Measurements from ENCODE around the gene PRKG1. TPM values are rescaled to one million over a fixed set of nuclear protein-coding genes. Genes with fewer than 3 reads are reported as not detected.

Gene PRKG1
- total RNA-seq, 1 donor: 19.5 TPM

DNA sequence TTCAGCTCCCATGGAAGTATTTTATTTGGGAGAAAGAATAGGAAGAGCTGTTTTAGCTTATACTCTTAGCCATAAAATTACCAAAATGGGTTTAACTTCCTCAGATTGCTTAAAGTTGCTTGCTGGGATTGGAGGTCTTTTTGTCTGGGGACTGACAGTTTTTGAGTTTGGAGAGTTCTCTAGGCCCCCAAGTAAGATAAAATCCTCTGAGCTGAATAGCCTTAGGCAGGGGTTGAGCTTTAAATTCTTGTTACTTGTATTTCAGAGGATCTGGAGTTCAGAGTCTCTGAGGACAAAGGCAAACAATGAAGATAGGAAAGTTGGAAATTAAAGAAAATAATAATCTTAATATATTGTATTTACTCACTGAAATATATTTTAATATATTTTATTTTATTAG, 945.4 kb downstream of the PRKG1 start:
- no peaks in the 10 kb centered on the region for H3K27me3 ChIP-seq (ENCODE audit: insufficient read depth, low read length)
- H3K4me3 ChIP-seq (ENCODE audit: insufficient read depth, low read length): no peak overlapping the region
- TF ChIP-seq CTCF (IDR thresholded peaks at IDR 0.05; ENCODE audit: extremely low read depth, low read depth, low read length): no peak
- H2AFZ ChIP-seq (ENCODE audit: low read length): no peak overlapping the region
- no peaks in the 10 kb centered on the region for H3K36me3 ChIP-seq (ENCODE audit: insufficient read depth, low read length)
- no peak overlapping the region for H3K27ac ChIP-seq (ENCODE audit: low read depth, low read length)
- H3K9me3 ChIP-seq (ENCODE audit: low read depth, low read length): no peaks in the 10 kb centered on the region
- no peaks in the 10 kb centered on the region for H3K79me2 ChIP-seq (ENCODE audit: insufficient read depth, low read length)
- no peak for DNase-seq (ENCODE audit: insufficient read length, low spot score, missing footprints)
- no peaks in the 10 kb centered on the region for H4K20me1 ChIP-seq (ENCODE audit: insufficient read depth, low read length)
- no peak overlapping the region for H3K4me2 ChIP-seq (ENCODE audit: insufficient read depth, low read length)
- no peaks in the 10 kb centered on the region for H3K4me1 ChIP-seq (ENCODE audit: insufficient read depth, low read length)

GRCh38 chr10:52020173-52020572, 945.9 kb downstream of the PRKG1 start:
- H4K20me1 ChIP-seq (ENCODE audit: insufficient read depth, low read length): no peaks in the 10 kb centered on the region
- H3K27ac ChIP-seq (ENCODE audit: low read depth, low read length): no peak overlapping the region
- no peak for DNase-seq (ENCODE audit: insufficient read length, low spot score, missing footprints)
- H3K4me2 ChIP-seq (ENCODE audit: insufficient read depth, low read length): no peak overlapping the region
- H3K4me3 ChIP-seq (ENCODE audit: insufficient read depth, low read length): no peak overlapping the region
- H2AFZ ChIP-seq (ENCODE audit: low read length): no peak overlapping the region
- no peak for TF ChIP-seq CTCF (IDR thresholded peaks at IDR 0.05; ENCODE audit: extremely low read depth, low read depth, low read length)
- H3K36me3 ChIP-seq (ENCODE audit: insufficient read depth, low read length): no peaks in the 10 kb centered on the region
- no peaks in the 10 kb centered on the region for H3K79me2 ChIP-seq (ENCODE audit: insufficient read depth, low read length)
- no peaks in the 10 kb centered on the region for H3K27me3 ChIP-seq (ENCODE audit: insufficient read depth, low read length)
- H3K9me3 ChIP-seq (ENCODE audit: low read depth, low read length): no peaks in the 10 kb centered on the region
- H3K4me1 ChIP-seq (ENCODE audit: insufficient read depth, low read length): no peaks in the 10 kb centered on the region

DNA sequence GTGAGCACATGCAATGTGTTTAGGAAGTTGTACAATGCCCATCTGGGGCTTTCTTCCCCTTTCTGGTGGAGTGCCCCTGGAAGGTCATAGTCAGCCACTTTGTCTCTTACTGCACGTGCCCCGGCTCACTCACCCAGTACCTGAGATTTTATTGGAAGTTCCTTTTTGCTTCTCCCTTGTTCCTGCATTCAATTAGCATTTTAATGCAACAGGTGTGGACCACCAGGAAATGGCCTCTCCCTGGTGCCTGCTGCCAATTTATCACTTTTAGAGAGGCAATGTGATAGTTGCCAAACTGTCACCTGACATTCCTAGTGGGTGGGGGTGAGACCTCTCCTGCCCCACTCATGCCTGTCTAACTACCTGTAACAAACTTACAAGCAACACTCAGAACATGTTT, 946.4 kb downstream of the PRKG1 start:
- no peaks in the 10 kb centered on the region for H4K20me1 ChIP-seq (ENCODE audit: insufficient read depth, low read length)

DNA sequence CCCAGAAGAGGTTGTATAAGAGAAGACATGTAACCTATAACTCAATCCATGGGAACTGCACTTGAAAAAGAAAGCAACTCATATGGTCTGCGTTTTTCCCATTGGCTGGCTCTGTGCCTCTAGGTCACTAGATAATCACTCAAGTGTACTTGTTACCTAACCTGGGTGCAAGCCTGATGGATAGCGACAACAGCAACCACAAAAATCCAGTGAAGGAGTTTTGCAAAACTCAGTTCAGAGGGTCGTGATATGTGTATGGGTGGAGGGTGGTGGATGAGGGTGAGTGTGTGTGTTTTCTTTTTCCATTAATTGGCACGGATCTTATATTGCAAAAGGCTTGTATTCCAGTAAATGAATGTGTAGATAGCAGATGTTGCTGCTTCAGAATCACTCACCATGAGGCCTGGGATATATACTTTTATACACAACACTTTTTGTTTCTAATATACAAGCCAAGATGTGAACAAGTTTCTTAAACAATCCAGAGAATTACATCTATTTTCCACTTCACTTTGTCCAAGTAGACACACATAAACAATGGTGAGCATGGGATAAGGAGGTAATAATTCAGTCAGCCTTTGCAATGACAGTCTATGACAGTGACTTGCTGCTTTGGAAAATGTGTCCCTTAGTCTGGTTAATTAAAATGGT, 952.9 kb downstream of the PRKG1 start:
- Histone ChIP-seq H4K20me1 (ENCODE audit: insufficient read depth, low read length) (no peaks in the 10 kb centered on the region), H3K36me3 (ENCODE audit: insufficient read depth, low read length) (no peaks in the 10 kb centered on the region), H3K4me2 (ENCODE audit: insufficient read depth, low read length) (no peak overlapping the region), H3K4me1 (ENCODE audit: insufficient read depth, low read length) (no peaks in the 10 kb centered on the region), H3K9me3 (ENCODE audit: low read depth, low read length) (no peaks in the 10 kb centered on the region), H3K27me3 (ENCODE audit: insufficient read depth, low read length) (no peaks in the 10 kb centered on the region), H3K4me3 (ENCODE audit: insufficient read depth, low read length) (no peak overlapping the region), H2AFZ (ENCODE audit: low read length) (no peak overlapping the region), H3K79me2 (ENCODE audit: insufficient read depth, low read length) (no peaks in the 10 kb centered on the region), H3K27ac (ENCODE audit: low read depth, low read length) (no peak overlapping the region)
- no peak for DNase-seq (ENCODE audit: insufficient read length, low spot score, missing footprints)
- no peak for TF ChIP-seq CTCF (IDR thresholded peaks at IDR 0.05; ENCODE audit: extremely low read depth, low read depth, low read length)

More for the DNA sequence above, 946.4 kb downstream of the PRKG1 start:
- no peak for DNase-seq (ENCODE audit: insufficient read length, low spot score, missing footprints)
- Histone ChIP-seq H3K27me3 (ENCODE audit: insufficient read depth, low read length) (no peaks in the 10 kb centered on the region), H2AFZ (ENCODE audit: low read length) (no peak overlapping the region), H3K27ac (ENCODE audit: low read depth, low read length) (no peak overlapping the region), H3K4me1 (ENCODE audit: insufficient read depth, low read length) (no peaks in the 10 kb centered on the region), H3K79me2 (ENCODE audit: insufficient read depth, low read length) (no peaks in the 10 kb centered on the region), H3K4me2 (ENCODE audit: insufficient read depth, low read length) (no peak overlapping the region), H3K9me3 (ENCODE audit: low read depth, low read length) (no peaks in the 10 kb centered on the region), H3K4me3 (ENCODE audit: insufficient read depth, low read length) (no peak overlapping the region), H3K36me3 (ENCODE audit: insufficient read depth, low read length) (no peaks in the 10 kb centered on the region)
- TF ChIP-seq CTCF (IDR thresholded peaks at IDR 0.05; ENCODE audit: extremely low read depth, low read depth, low read length): no peak
